HEK293 (cell line): ENCODE measurements around the gene WDR74.

Source experiments
- BCL11A ChIP-seq: fragments of 450-650 bp; formaldehyde crosslinking; IDR thresholded peaks from 2 replicates; pipeline ENCODE4 v1.5.1; 2016; ENCODE audit warnings: low read depth, missing biosample characterization, missing genetic modification characterization
- EGR2 ChIP-seq: fragments of 450-650 bp; formaldehyde crosslinking; IDR thresholded peaks from 2 replicates; pipeline ENCODE4 v1.5.1; 2016; ENCODE audit warnings: low read depth, missing biosample characterization, missing genetic modification characterization
- GLIS1 ChIP-seq: fragments of 450-650 bp; formaldehyde crosslinking; IDR thresholded peaks from 2 replicates; pipeline ENCODE4 v1.5.1; 2016; ENCODE audit warnings: missing biosample characterization, missing genetic modification characterization
- GLIS2 ChIP-seq: fragments of 450-650 bp; formaldehyde crosslinking; IDR thresholded peaks from 2 replicates; pipeline ENCODE4 v1.5.1; 2016; ENCODE audit warnings: missing biosample characterization, missing genetic modification characterization
- HOXC10 ChIP-seq: sonication (generic); formaldehyde crosslinking; IDR thresholded peaks from 2 replicates; pipeline ENCODE4 v1.8.1; 2023; ENCODE audit warnings: mild to moderate bottlenecking, missing genetic modification reagents
- KLF1 ChIP-seq: fragments of 450-650 bp; formaldehyde crosslinking; IDR thresholded peaks from 2 replicates; pipeline ENCODE4 v1.5.1; 2016; ENCODE audit warnings: missing biosample characterization, missing genetic modification characterization
- YY2 ChIP-seq: fragments of 450-650 bp; formaldehyde crosslinking; IDR thresholded peaks from 2 replicates; pipeline ENCODE4 v1.5.1; 2016; ENCODE audit warnings: missing biosample characterization, missing genetic modification characterization
- ZBTB17 ChIP-seq: fragments of 450-650 bp; formaldehyde crosslinking; IDR thresholded peaks from 2 replicates; pipeline ENCODE4 v1.5.1; 2016; ENCODE audit warnings: missing biosample characterization, missing genetic modification characterization
- ZFP41 ChIP-seq: fragments of 450-650 bp; formaldehyde crosslinking; IDR thresholded peaks from 2 replicates; pipeline ENCODE4 v1.5.1; 2016; ENCODE audit warnings: missing biosample characterization, missing genetic modification characterization, borderline replicate concordance
- ZNF2 ChIP-seq: fragments of 450-650 bp; formaldehyde crosslinking; IDR thresholded peaks from 2 replicates; pipeline ENCODE4 v1.5.1; 2016; ENCODE audit warnings: missing biosample characterization, missing genetic modification characterization
- ZNF292 ChIP-seq: fragments of 450-650 bp; formaldehyde crosslinking; IDR thresholded peaks from 2 replicates; pipeline ENCODE4 v1.5.1; 2016; ENCODE audit warnings: low read depth, missing biosample characterization, missing genetic modification characterization, borderline replicate concordance
- ZNF335 ChIP-seq: fragments of 450-650 bp; formaldehyde crosslinking; conservative IDR thresholded peaks from 2 replicates; pipeline ENCODE4 v1.5.1; 2016; ENCODE audit warnings: missing biosample characterization, missing genetic modification characterization
- ZNF404 ChIP-seq: fragments of 450-650 bp; formaldehyde crosslinking; IDR thresholded peaks from 2 replicates; pipeline ENCODE4 v1.5.1; 2017; ENCODE audit warnings: missing biosample characterization, missing genetic modification characterization
- ZNF548 ChIP-seq: fragments of 450-650 bp; formaldehyde crosslinking; IDR thresholded peaks from 2 replicates; pipeline ENCODE4 v1.5.1; 2016; ENCODE audit warnings: missing biosample characterization, missing genetic modification characterization
- ZNF561 ChIP-seq: fragments of 450-650 bp; IDR thresholded peaks from 2 replicates; pipeline ENCODE4 v1.5.1; 2018; ENCODE audit warnings: missing biosample characterization, missing genetic modification characterization, borderline replicate concordance
- ZNF596 ChIP-seq: fragments of 450-650 bp; IDR thresholded peaks from 2 replicates; pipeline ENCODE4 v1.5.0; 2018; ENCODE audit warnings: missing biosample characterization, mild to moderate bottlenecking, missing genetic modification characterization, moderate library complexity
- ZNF621 ChIP-seq: fragments of 450-650 bp; formaldehyde crosslinking; IDR thresholded peaks from 2 replicates; pipeline ENCODE4 v1.5.1; 2017; ENCODE audit warnings: missing biosample characterization, missing genetic modification characterization
- ZSCAN30 ChIP-seq: fragments of 450-650 bp; IDR thresholded peaks from 2 replicates; pipeline ENCODE4 v1.5.1; 2018; ENCODE audit warnings: missing biosample characterization, mild to moderate bottlenecking, missing genetic modification characterization, moderate library complexity
- TF ChIP-seq, protein P1 (sequence below): fragments of 450-650 bp; IDR thresholded peaks from 2 replicates; pipeline ENCODE4 v1.5.1; 2018; ENCODE audit warnings: missing biosample characterization, mild to moderate bottlenecking, missing genetic modification characterization
- TF ChIP-seq, protein P2 (sequence below): fragments of 450-650 bp; formaldehyde crosslinking; optimal IDR thresholded peaks from 2 replicates; pipeline ENCODE3; 2016; ENCODE audit warnings: missing biosample characterization, mild to moderate bottlenecking, missing genetic modification characterization
- TF ChIP-seq, protein P3 (sequence below): fragments of 450-650 bp; formaldehyde crosslinking; IDR thresholded peaks from 2 replicates; pipeline ENCODE4 v1.5.1; 2017; ENCODE audit warnings: missing biosample characterization, missing genetic modification characterization
- TF ChIP-seq, protein P4 (sequence below): fragments of 450-650 bp; formaldehyde crosslinking; IDR thresholded peaks from 2 replicates; pipeline ENCODE4 v1.5.0; 2017; ENCODE audit warnings: missing biosample characterization, missing genetic modification characterization, borderline replicate concordance
- TF ChIP-seq, protein P5 (sequence below): fragments of 450-650 bp; formaldehyde crosslinking; IDR thresholded peaks from 2 replicates; pipeline ENCODE4 v1.5.1; 2016; ENCODE audit warnings: missing biosample characterization, missing genetic modification characterization
- TF ChIP-seq, protein P6 (sequence below): fragments of 450-650 bp; formaldehyde crosslinking; IDR thresholded peaks from 2 replicates; pipeline ENCODE4 v1.5.1; 2016; ENCODE audit warnings: missing biosample characterization, missing genetic modification characterization
- TF ChIP-seq, protein P7 (sequence below): fragments of 450-650 bp; formaldehyde crosslinking; IDR thresholded peaks from 2 replicates; pipeline ENCODE4 v1.5.1; 2016; ENCODE audit warnings: missing biosample characterization, missing genetic modification characterization

The WDR74 gene

DNA sequence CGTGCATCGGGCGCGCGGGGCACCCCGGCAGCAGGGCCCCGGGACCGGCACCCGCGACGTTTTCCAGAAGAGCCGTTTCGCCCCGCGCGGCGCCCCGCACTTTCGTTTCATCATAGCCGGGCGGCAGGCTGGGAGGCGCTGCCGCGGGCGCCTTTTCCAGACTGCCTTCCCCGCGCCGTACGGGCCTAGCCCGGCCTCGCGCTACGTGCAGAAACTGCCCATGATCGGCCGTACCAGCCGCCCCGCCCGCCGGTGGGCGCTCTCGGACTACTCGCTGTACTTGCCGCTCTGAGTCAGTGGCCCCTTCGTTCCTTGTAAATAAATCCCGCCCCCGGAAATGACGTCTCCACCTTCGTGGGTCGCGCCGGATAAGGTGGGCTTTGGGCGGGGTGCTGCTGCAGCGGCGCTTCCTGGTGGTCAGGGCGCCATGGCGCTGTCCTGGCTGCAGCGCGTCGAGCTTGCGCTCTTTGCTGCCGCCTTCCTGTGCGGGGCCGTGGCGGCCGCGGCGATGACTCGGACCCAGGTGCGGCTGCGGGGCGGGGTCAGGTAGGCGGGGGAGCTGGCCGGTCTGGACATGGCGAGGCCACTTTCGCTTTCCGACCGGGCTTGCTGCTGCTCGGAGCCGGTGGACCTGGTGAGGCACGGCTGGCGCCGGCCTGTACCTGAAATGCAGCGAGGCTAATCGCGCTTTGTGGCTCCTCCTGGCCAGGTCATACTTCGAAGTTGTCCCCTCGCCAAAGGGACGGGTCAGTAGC lies 52.2 kb downstream of the WDR74 start, which contains the start of gene TMEM179B (continued):
- TF ChIP-seq ZBTB17 (tag by site-specific recombination) (peak; percentile 76), ZNF292 (tag by site-specific recombination) (no peak), HOXC10 (CRISPR knock-in tag) (no peak), KLF1 (peak; percentile 68), ZSCAN30 (tag by site-specific recombination) (peak; percentile 12), EGR2 (peak; percentile 61; the same call in 1 of the 2 replicates), ZNF561 (tag by site-specific recombination) (peak; percentile 89), ZNF621 (tag by site-specific recombination) (no peak), ZNF596 (tag by site-specific recombination) (no peak), GLIS2 (tag by site-specific recombination) (peak; percentile 15; the same call in 1 of the 2 replicates), ZNF404 (no peak), ZFP41 (no peak), ZNF2 (tag by site-specific recombination) (0 out of 2 replicates have a peak, but pooled peaks have one; percentile 77), YY2 (tag by site-specific recombination) (peak; percentile 84), ZNF548 (tag by site-specific recombination) (no peak), ZNF335 (tag by site-specific recombination) (peak; percentile 72), BCL11A (tag by site-specific recombination) (0 out of 2 replicates have a peak, but pooled peaks have one; percentile 72), GLIS1 (tag by site-specific recombination) (peak; percentile 59)
- TF ChIP-seq, protein P1, sequence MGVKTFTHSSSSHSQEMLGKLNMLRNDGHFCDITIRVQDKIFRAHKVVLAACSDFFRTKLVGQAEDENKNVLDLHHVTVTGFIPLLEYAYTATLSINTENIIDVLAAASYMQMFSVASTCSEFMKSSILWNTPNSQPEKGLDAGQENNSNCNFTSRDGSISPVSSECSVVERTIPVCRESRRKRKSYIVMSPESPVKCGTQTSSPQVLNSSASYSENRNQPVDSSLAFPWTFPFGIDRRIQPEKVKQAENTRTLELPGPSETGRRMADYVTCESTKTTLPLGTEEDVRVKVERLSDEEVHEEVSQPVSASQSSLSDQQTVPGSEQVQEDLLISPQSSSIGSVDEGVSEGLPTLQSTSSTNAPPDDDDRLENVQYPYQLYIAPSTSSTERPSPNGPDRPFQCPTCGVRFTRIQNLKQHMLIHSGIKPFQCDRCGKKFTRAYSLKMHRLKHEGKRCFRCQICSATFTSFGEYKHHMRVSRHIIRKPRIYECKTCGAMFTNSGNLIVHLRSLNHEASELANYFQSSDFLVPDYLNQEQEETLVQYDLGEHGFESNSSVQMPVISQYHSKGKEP (tag by site-specific recombination): peak; percentile 23; the same call in 1 of the 2 replicates
- TF ChIP-seq, protein P2, sequence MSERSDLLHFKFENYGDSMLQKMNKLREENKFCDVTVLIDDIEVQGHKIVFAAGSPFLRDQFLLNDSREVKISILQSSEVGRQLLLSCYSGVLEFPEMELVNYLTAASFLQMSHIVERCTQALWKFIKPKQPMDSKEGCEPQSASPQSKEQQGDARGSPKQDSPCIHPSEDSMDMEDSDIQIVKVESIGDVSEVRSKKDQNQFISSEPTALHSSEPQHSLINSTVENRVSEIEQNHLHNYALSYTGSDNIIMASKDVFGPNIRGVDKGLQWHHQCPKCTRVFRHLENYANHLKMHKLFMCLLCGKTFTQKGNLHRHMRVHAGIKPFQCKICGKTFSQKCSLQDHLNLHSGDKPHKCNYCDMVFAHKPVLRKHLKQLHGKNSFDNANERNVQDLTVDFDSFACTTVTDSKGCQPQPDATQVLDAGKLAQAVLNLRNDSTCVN (tag by site-specific recombination): peak; percentile 80
- TF ChIP-seq, protein P3, sequence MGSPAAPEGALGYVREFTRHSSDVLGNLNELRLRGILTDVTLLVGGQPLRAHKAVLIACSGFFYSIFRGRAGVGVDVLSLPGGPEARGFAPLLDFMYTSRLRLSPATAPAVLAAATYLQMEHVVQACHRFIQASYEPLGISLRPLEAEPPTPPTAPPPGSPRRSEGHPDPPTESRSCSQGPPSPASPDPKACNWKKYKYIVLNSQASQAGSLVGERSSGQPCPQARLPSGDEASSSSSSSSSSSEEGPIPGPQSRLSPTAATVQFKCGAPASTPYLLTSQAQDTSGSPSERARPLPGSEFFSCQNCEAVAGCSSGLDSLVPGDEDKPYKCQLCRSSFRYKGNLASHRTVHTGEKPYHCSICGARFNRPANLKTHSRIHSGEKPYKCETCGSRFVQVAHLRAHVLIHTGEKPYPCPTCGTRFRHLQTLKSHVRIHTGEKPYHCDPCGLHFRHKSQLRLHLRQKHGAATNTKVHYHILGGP (tag by site-specific recombination): no peak
- TF ChIP-seq, protein P4, sequence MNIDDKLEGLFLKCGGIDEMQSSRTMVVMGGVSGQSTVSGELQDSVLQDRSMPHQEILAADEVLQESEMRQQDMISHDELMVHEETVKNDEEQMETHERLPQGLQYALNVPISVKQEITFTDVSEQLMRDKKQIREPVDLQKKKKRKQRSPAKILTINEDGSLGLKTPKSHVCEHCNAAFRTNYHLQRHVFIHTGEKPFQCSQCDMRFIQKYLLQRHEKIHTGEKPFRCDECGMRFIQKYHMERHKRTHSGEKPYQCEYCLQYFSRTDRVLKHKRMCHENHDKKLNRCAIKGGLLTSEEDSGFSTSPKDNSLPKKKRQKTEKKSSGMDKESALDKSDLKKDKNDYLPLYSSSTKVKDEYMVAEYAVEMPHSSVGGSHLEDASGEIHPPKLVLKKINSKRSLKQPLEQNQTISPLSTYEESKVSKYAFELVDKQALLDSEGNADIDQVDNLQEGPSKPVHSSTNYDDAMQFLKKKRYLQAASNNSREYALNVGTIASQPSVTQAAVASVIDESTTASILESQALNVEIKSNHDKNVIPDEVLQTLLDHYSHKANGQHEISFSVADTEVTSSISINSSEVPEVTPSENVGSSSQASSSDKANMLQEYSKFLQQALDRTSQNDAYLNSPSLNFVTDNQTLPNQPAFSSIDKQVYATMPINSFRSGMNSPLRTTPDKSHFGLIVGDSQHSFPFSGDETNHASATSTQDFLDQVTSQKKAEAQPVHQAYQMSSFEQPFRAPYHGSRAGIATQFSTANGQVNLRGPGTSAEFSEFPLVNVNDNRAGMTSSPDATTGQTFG (tag by site-specific recombination): no peak
- TF ChIP-seq, protein P5, sequence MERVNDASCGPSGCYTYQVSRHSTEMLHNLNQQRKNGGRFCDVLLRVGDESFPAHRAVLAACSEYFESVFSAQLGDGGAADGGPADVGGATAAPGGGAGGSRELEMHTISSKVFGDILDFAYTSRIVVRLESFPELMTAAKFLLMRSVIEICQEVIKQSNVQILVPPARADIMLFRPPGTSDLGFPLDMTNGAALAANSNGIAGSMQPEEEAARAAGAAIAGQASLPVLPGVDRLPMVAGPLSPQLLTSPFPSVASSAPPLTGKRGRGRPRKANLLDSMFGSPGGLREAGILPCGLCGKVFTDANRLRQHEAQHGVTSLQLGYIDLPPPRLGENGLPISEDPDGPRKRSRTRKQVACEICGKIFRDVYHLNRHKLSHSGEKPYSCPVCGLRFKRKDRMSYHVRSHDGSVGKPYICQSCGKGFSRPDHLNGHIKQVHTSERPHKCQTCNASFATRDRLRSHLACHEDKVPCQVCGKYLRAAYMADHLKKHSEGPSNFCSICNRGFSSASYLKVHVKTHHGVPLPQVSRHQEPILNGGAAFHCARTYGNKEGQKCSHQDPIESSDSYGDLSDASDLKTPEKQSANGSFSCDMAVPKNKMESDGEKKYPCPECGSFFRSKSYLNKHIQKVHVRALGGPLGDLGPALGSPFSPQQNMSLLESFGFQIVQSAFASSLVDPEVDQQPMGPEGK (tag by site-specific recombination): peak; percentile 80
- TF ChIP-seq, protein P6, sequence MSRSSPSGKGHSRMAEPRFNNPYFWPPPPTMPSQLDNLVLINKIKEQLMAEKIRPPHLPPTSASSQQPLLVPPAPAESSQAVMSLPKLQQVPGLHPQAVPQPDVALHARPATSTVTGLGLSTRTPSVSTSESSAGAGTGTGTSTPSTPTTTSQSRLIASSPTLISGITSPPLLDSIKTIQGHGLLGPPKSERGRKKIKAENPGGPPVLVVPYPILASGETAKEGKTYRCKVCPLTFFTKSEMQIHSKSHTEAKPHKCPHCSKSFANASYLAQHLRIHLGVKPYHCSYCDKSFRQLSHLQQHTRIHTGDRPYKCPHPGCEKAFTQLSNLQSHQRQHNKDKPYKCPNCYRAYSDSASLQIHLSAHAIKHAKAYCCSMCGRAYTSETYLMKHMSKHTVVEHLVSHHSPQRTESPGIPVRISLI (tag by site-specific recombination): no peak
- TF ChIP-seq, protein P7, sequence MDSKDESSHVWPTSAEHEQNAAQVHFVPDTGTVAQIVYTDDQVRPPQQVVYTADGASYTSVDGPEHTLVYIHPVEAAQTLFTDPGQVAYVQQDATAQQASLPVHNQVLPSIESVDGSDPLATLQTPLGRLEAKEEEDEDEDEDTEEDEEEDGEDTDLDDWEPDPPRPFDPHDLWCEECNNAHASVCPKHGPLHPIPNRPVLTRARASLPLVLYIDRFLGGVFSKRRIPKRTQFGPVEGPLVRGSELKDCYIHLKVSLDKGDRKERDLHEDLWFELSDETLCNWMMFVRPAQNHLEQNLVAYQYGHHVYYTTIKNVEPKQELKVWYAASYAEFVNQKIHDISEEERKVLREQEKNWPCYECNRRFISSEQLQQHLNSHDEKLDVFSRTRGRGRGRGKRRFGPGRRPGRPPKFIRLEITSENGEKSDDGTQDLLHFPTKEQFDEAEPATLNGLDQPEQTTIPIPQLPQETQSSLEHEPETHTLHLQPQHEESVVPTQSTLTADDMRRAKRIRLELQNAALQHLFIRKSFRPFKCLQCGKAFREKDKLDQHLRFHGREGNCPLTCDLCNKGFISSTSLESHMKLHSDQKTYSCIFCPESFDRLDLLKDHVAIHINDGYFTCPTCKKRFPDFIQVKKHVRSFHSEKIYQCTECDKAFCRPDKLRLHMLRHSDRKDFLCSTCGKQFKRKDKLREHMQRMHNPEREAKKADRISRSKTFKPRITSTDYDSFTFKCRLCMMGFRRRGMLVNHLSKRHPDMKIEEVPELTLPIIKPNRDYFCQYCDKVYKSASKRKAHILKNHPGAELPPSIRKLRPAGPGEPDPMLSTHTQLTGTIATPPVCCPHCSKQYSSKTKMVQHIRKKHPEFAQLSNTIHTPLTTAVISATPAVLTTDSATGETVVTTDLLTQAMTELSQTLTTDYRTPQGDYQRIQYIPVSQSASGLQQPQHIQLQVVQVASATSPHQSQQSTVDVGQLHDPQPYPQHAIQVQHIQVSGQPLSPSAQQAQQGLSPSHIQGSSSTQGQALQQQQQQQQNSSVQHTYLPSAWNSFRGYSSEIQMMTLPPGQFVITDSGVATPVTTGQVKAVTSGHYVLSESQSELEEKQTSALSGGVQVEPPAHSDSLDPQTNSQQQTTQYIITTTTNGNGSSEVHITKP: peak; percentile 28; the same call in 1 of the 2 replicates
